Measurements from ENCODE around the gene DQX1. TPM values are rescaled to one million over a fixed set of nuclear protein-coding genes. Genes with fewer than 3 reads are reported as not detected.
"Not testable (repeated sequence)": the region's sequence is repeated elsewhere in the genome, so short reads cannot be mapped to it uniquely, and the experiment has no call there.

Gene DQX1
- total RNA-seq (2014; rRNA removed; shearing (Covaris generic)): 0.10 and 0.78 TPM in 2 replicates

- Histone ChIP-seq H3K36me3 (replicated peaks; ENCODE audit: control insufficient read depth, insufficient read depth, low read length) (peaks cover 17% of the 10 kb centered on the region), H3K27me3 (ENCODE audit: control insufficient read depth, insufficient read depth, low read length) (peaks cover 23% of the 10 kb centered on the region), H3K4me3 (ENCODE audit: insufficient read depth, low read depth, low read length) (no peak within 1 kb of the TSS)
- peak; percentile 75 for DNase-seq
These were observed at the start of gene DQX1 for GRCh38 chr2:74525717-74526648. Gene DQX1, minus strand, starts transcription at chr2:74526231. Its CDS starts 502 bp downstream, at chr2:74525729.

GRCh38 chr2:74575320-74575719 is 49.3 kb upstream of the DQX1 start:
- no peaks in the 10 kb centered on the region for H3K27me3 ChIP-seq (ENCODE audit: control insufficient read depth, insufficient read depth, low read length)
- no peak overlapping the region for H3K4me3 ChIP-seq (ENCODE audit: insufficient read depth, low read depth, low read length)
- DNase-seq: no peak
- no peaks in the 10 kb centered on the region for H3K36me3 ChIP-seq (replicated peaks; ENCODE audit: control insufficient read depth, insufficient read depth, low read length)

GRCh38 chr2:74573747-74574562 is 47.9 kb upstream of the DQX1 start:
- Histone ChIP-seq H3K27me3 (ENCODE audit: control insufficient read depth, insufficient read depth, low read length) (no peaks in the 10 kb centered on the region), H3K4me3 (ENCODE audit: insufficient read depth, low read depth, low read length) (no peak overlapping the region), H3K36me3 (replicated peaks; ENCODE audit: control insufficient read depth, insufficient read depth, low read length) (no peaks in the 10 kb centered on the region)
- DNase-seq: no peak

- DNase-seq: no peak
- H3K4me3 ChIP-seq (ENCODE audit: insufficient read depth, low read depth, low read length): no peak overlapping the region
- no peaks in the 10 kb centered on the region for H3K27me3 ChIP-seq (ENCODE audit: control insufficient read depth, insufficient read depth, low read length)
- no peaks in the 10 kb centered on the region for H3K36me3 ChIP-seq (replicated peaks; ENCODE audit: control insufficient read depth, insufficient read depth, low read length)
These were observed 46.3 kb upstream of the DQX1 start for GRCh38 chr2:74572178-74572925.

- H3K27me3 ChIP-seq (ENCODE audit: control insufficient read depth, insufficient read depth, low read length): no peaks in the 10 kb centered on the region
- no peak overlapping the region for H3K4me3 ChIP-seq (ENCODE audit: insufficient read depth, low read depth, low read length)
- DNase-seq: no peak
- no peaks in the 10 kb centered on the region for H3K36me3 ChIP-seq (replicated peaks; ENCODE audit: control insufficient read depth, insufficient read depth, low read length)
These were observed 45.0 kb upstream of the DQX1 start for GRCh38 chr2:74571058-74571457.

GRCh38 chr2:74569686-74570085 is 43.7 kb upstream of the DQX1 start:
- H3K4me3 ChIP-seq (ENCODE audit: insufficient read depth, low read depth, low read length): no peak overlapping the region
- H3K27me3 ChIP-seq (ENCODE audit: control insufficient read depth, insufficient read depth, low read length): no peaks in the 10 kb centered on the region
- no peak for DNase-seq
- no peaks in the 10 kb centered on the region for H3K36me3 ChIP-seq (replicated peaks; ENCODE audit: control insufficient read depth, insufficient read depth, low read length)

GRCh38 chr2:74567881-74568280 is 41.9 kb upstream of the DQX1 start:
- H3K27me3 ChIP-seq (ENCODE audit: control insufficient read depth, insufficient read depth, low read length): no peaks in the 10 kb centered on the region
- DNase-seq: no peak
- H3K4me3 ChIP-seq (ENCODE audit: insufficient read depth, low read depth, low read length): no peak overlapping the region
- H3K36me3 ChIP-seq (replicated peaks; ENCODE audit: control insufficient read depth, insufficient read depth, low read length): no peaks in the 10 kb centered on the region

- Histone ChIP-seq H3K4me3 (ENCODE audit: insufficient read depth, low read depth, low read length) (no peak overlapping the region), H3K36me3 (replicated peaks; ENCODE audit: control insufficient read depth, insufficient read depth, low read length) (no peaks in the 10 kb centered on the region), H3K27me3 (ENCODE audit: control insufficient read depth, insufficient read depth, low read length) (peaks cover 2% of the 10 kb centered on the region; the same call in 1 of the 2 replicates)
- no peak for DNase-seq
These were observed 40.7 kb upstream of the DQX1 start for GRCh38 chr2:74566754-74567085.

- H3K27me3 ChIP-seq (ENCODE audit: control insufficient read depth, insufficient read depth, low read length): peaks cover 3% of the 10 kb centered on the region; the same call in 1 of the 2 replicates
- no peak overlapping the region for H3K4me3 ChIP-seq (ENCODE audit: insufficient read depth, low read depth, low read length)
- no peaks in the 10 kb centered on the region for H3K36me3 ChIP-seq (replicated peaks; ENCODE audit: control insufficient read depth, insufficient read depth, low read length)
- DNase-seq: no peak
These were observed 40.2 kb upstream of the DQX1 start for GRCh38 chr2:74566076-74566753.

- no peak for DNase-seq
- no peaks in the 10 kb centered on the region for H3K36me3 ChIP-seq (replicated peaks; ENCODE audit: control insufficient read depth, insufficient read depth, low read length)
- H3K27me3 ChIP-seq (ENCODE audit: control insufficient read depth, insufficient read depth, low read length): peaks cover 10% of the 10 kb centered on the region
- no peak overlapping the region for H3K4me3 ChIP-seq (ENCODE audit: insufficient read depth, low read depth, low read length)
These were observed 38.2 kb upstream of the DQX1 start for GRCh38 chr2:74564222-74564621.

- Histone ChIP-seq H3K36me3 (replicated peaks; ENCODE audit: control insufficient read depth, insufficient read depth, low read length) (no peaks in the 10 kb centered on the region), H3K27me3 (ENCODE audit: control insufficient read depth, insufficient read depth, low read length) (peaks cover 21% of the 10 kb centered on the region), H3K4me3 (ENCODE audit: insufficient read depth, low read depth, low read length) (no peak overlapping the region)
- DNase-seq: no peak
These were observed 36.2 kb upstream of the DQX1 start for GRCh38 chr2:74562126-74562775.

GRCh38 chr2:74561022-74561421 is 35.0 kb upstream of the DQX1 start:
- peaks cover 29% of the 10 kb centered on the region for H3K27me3 ChIP-seq (ENCODE audit: control insufficient read depth, insufficient read depth, low read length)
- not testable (repeated sequence) for H3K36me3 ChIP-seq (replicated peaks; ENCODE audit: control insufficient read depth, insufficient read depth, low read length); H3K4me3 ChIP-seq (ENCODE audit: insufficient read depth, low read depth, low read length); DNase-seq

- H3K27me3 ChIP-seq (ENCODE audit: control insufficient read depth, insufficient read depth, low read length): peaks cover 33% of the 10 kb centered on the region
- no peaks in the 10 kb centered on the region for H3K36me3 ChIP-seq (replicated peaks; ENCODE audit: control insufficient read depth, insufficient read depth, low read length)
- no peak for DNase-seq
- H3K4me3 ChIP-seq (ENCODE audit: insufficient read depth, low read depth, low read length): no peak overlapping the region
These were observed 34.6 kb upstream of the DQX1 start for GRCh38 chr2:74560591-74560990.

Data from H7 (cell line).